Natural killer cell (primary cell): ENCODE results near the gene HDAC4. TPM values are rescaled to one million over a fixed set of nuclear protein-coding genes. Genes with fewer than 3 reads are reported as not detected.
A peak's percentile ranks its signal among the peaks of the same experiment; 100 is the strongest.

Experiments
- ATAC-seq, 3 donors: fragments of 150-1000 bp in 2 of 3; fragments of 200-7000 bp in 1 of 3; cut with Tn5 transposase; 1 replicate in 1 of 3; 2 replicates in 2 of 3; pipeline ENCODE4 v1.10.0; 2021; ENCODE audit warnings: mild to moderate bottlenecking in 2 of 3, moderate library complexity in 2 of 3
- DNase-seq, 2 donors: peaks; one replicate each; pipeline versions ENCODE4 v3.0.0 to v3.0.0-alpha.2; 2013 to 2021; ENCODE audit warnings: mixed read lengths in 1 of 2
- H3K27ac ChIP-seq: one replicate; pipeline ENCODE4 v1.5.1; 2013; ENCODE audit warnings: mild to moderate bottlenecking, low read length
- H3K27me3 ChIP-seq: one replicate; pipeline ENCODE4 v1.6.1; 2013; ENCODE audit warnings: low read length; ENCODE audit not compliant: control insufficient read depth, insufficient read depth
- H3K36me3 ChIP-seq: one replicate; pipeline ENCODE4 v1.6.1; 2013; ENCODE audit warnings: low read length; ENCODE audit not compliant: control insufficient read depth, insufficient read depth
- H3K4me1 ChIP-seq: one replicate; pipeline ENCODE4 v1.6.1; 2013; ENCODE audit warnings: low read length; ENCODE audit not compliant: control insufficient read depth, insufficient read depth
- H3K4me3 ChIP-seq: one replicate; pipeline ENCODE4 v1.5.1; 2013; ENCODE audit warnings: low read length
- H3K9me3 ChIP-seq: one replicate; pipeline ENCODE4 v1.6.1; 2013; ENCODE audit warnings: low read length; ENCODE audit not compliant: control insufficient read depth, insufficient read depth
- H3K27ac Mint-ChIP-seq, 2 donors: one replicate each; pipeline ENCODE4 v1.8.0; 2022; ENCODE audit warnings: mild to moderate bottlenecking in 2 of 2, mixed read lengths in 2 of 2, moderate library complexity in 1 of 2
- H3K27me3 Mint-ChIP-seq, 2 donors: one replicate each; pipeline ENCODE4 v1.8.0; 2022; ENCODE audit warnings: low read depth in 2 of 2, mixed read lengths in 2 of 2
- H3K36me3 Mint-ChIP-seq: one replicate; pipeline ENCODE4 v1.8.0; 2022; ENCODE audit warnings: mixed read lengths
- H3K4me1 Mint-ChIP-seq, 2 donors: one replicate each; pipeline ENCODE4 v1.8.0; 2022; ENCODE audit warnings: mixed read lengths in 2 of 2
- H3K4me3 Mint-ChIP-seq: one replicate; pipeline ENCODE4 v1.8.0; 2022; ENCODE audit warnings: mild to moderate bottlenecking, moderate library complexity, mixed read lengths
- H3K9me3 Mint-ChIP-seq, 2 donors: one replicate each; pipeline ENCODE4 v1.8.0; 2022; ENCODE audit warnings: mixed read lengths in 2 of 2
- CTCF ChIP-seq: fragments of 200-600 bp; IDR thresholded peaks from one replicate; pipeline ENCODE4 v1.8.0; 2022; ENCODE audit warnings: antibody characterized with exemption
- WGBS: methylation state at CpG from one replicate; pipeline ENCODE4 v1.1.7; 2013; ENCODE audit warnings: missing lambda C conversion rate; ENCODE audit not compliant: insufficient coverage; 5-methylcytosine and 5-hydroxymethylcytosine counted together
- intact Hi-C: fragments of 100-400 bp; cut with micrococcal nuclease; formaldehyde crosslinking; loops from one replicate; pipeline ENCODE4 v1.14.2; 2022
- total RNA-seq, 4 donors: library from RNA; stranded (reverse); fragments of 120-200 nt in 1 of 4; gene quantifications; one replicate each; pipeline versions ENCODE4 v1.2.3 to v1.2.4, GENCODE V29; 2013 to 2022

HDAC4 gene
- total RNA-seq, 3 donors from 2014 or later (not counting 1 experiment from before 2014, with no cell fraction given) = 74.9 to 105 (median 100) TPM

DNA sequence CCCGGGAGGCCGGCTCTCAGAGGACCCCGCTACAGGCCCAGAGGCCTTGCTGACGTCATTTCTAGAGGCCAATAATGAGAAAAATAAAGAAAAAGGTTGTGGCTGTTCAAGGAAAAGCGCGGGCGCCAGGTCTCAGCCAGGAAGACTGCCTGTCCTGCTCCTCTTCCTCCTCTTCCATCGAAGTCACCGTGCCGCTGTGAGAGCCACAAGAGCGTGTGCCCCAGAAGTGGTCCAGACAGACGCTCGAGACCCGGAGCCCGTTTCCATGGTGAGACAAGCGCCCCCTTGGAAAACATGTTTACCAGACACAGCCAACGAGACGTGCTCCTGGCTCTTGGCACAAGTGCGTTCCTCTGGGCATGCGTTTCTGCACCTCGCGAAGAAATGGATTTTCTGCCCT lies 210.5 kb downstream of the HDAC4 start:
- no peaks in the 10 kb centered on the region for H3K27me3 Mint-ChIP-seq
- no peaks in the 10 kb centered on the region for H3K9me3 Mint-ChIP-seq
- peak in 1 of 2 donors; percentile 1 for DNase-seq
- H3K27ac Mint-ChIP-seq = no peak overlapping the region
- Histone ChIP-seq H3K27me3 (no peaks in the 10 kb centered on the region), H3K27ac (no peak overlapping the region), H3K4me1 (peaks cover 4% of the 10 kb centered on the region), H3K36me3 (peaks cover 39% of the 10 kb centered on the region), H3K4me3 (no peak overlapping the region), H3K9me3 (peaks cover 8% of the 10 kb centered on the region)
- TF ChIP-seq CTCF = no peak
- no peak for ATAC-seq
- WGBS = 96% methylated on average over 21 of the region's 22 CpGs
- H3K36me3 Mint-ChIP-seq = no peaks in the 10 kb centered on the region
- H3K4me3 Mint-ChIP-seq = no peak overlapping the region
- peaks cover 16 to 25% of the 10 kb centered on the region in 2 donors for H3K4me1 Mint-ChIP-seq
- intact Hi-C loops = no loop called here

DNA sequence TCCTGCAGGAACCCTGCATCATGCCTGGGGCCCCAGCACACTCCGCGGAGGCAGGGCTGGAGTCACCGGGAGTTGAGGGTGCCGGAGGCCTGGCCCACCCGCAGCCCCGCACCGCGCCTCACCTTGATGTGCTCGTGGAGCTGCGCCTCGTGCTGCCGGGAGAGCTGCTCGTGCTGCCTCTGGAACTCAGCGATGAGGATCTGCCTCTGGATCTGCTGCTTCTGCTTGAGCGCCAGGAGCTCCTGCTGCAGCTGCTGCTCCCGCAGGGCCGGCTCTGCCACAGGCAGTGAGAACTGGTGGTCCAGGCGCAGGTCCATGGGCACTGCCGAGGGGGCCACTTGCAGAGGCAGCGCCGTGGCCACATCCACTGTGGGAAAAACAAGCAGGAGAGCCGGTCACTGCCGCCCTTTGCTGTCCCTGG lies 211.1 kb downstream of the HDAC4 start:
- Mint-ChIP-seq H3K36me3 (no peaks in the 10 kb centered on the region), H3K27ac (no peak overlapping the region)
- 97% methylated on average over 23 of the region's 23 CpGs for WGBS

GRCh38 chr2:239188536-239188935 lies 212.3 kb downstream of the HDAC4 start:
- DNase-seq = no peak
- no peak overlapping the region for H3K27ac ChIP-seq
- H3K4me1 ChIP-seq = peaks cover 4% of the 10 kb centered on the region
- no peaks in the 10 kb centered on the region for H3K27me3 Mint-ChIP-seq
- WGBS = 94% methylated on average over 12 of the region's 12 CpGs
- H3K9me3 Mint-ChIP-seq = no peaks in the 10 kb centered on the region
- intact Hi-C loops = no loop called here
- H3K4me3 Mint-ChIP-seq = no peak overlapping the region
- peaks cover 43% of the 10 kb centered on the region for H3K36me3 ChIP-seq
- H3K27ac Mint-ChIP-seq = no peak overlapping the region
- H3K9me3 ChIP-seq = peaks cover 8% of the 10 kb centered on the region
- no peak for TF ChIP-seq CTCF
- no peak overlapping the region for H3K4me3 ChIP-seq
- H3K27me3 ChIP-seq = no peaks in the 10 kb centered on the region
- peaks cover 16 to 25% of the 10 kb centered on the region in 2 donors for H3K4me1 Mint-ChIP-seq
- no peaks in the 10 kb centered on the region for H3K36me3 Mint-ChIP-seq
- no peak for ATAC-seq

More for the DNA sequence above, 211.1 kb downstream of the HDAC4 start:
- Histone ChIP-seq H3K4me1 (peaks cover 4% of the 10 kb centered on the region), H3K27ac (no peak overlapping the region), H3K27me3 (no peaks in the 10 kb centered on the region), H3K4me3 (no peak overlapping the region), H3K9me3 (peaks cover 8% of the 10 kb centered on the region), H3K36me3 (peaks cover 41% of the 10 kb centered on the region)
- no peak for TF ChIP-seq CTCF
- ATAC-seq (no peak), DNase-seq (peak in 1 of 2 donors; percentile 14)
- no peak overlapping the region for H3K4me3 Mint-ChIP-seq
- H3K4me1 Mint-ChIP-seq = peaks cover 16 to 25% of the 10 kb centered on the region in 2 donors
- H3K9me3 Mint-ChIP-seq = no peaks in the 10 kb centered on the region
- no peaks in the 10 kb centered on the region for H3K27me3 Mint-ChIP-seq
- intact Hi-C loops = no loop called here
